Right lobe of liver (tissue), 4 donors: ENCODE results near the gene VSIG2.

Source experiments
- POLR2A ChIP-seq: fragments of 450-650 bp; IDR thresholded peaks from one replicate; pipeline ENCODE4 v1.6.1; 2017; ENCODE audit warnings: antibody characterized with exemption, mild to moderate bottlenecking
- TF ChIP-seq, protein P1 (sequence below), 4 donors: fragments of 200-600 bp in 3 of 4; fragments of 450-650 bp in 1 of 4; IDR thresholded peaks; one replicate each; pipeline versions ENCODE4 v1.5.1 to v1.8.0; 2016 to 2022; ENCODE audit warnings: antibody characterized with exemption in 4 of 4, mild to moderate bottlenecking in 2 of 4
- donor health status: DM: no; HTN: no; CAD: no.
- donor health status: DM: no; HTN: no; CAD: no.
- donor health status: DM: no; HTN: yes; CAD: no.

- TF ChIP-seq POLR2A, result no peak
- TF ChIP-seq, protein P1, sequence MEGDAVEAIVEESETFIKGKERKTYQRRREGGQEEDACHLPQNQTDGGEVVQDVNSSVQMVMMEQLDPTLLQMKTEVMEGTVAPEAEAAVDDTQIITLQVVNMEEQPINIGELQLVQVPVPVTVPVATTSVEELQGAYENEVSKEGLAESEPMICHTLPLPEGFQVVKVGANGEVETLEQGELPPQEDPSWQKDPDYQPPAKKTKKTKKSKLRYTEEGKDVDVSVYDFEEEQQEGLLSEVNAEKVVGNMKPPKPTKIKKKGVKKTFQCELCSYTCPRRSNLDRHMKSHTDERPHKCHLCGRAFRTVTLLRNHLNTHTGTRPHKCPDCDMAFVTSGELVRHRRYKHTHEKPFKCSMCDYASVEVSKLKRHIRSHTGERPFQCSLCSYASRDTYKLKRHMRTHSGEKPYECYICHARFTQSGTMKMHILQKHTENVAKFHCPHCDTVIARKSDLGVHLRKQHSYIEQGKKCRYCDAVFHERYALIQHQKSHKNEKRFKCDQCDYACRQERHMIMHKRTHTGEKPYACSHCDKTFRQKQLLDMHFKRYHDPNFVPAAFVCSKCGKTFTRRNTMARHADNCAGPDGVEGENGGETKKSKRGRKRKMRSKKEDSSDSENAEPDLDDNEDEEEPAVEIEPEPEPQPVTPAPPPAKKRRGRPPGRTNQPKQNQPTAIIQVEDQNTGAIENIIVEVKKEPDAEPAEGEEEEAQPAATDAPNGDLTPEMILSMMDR (IDR thresholded peaks at IDR 0.05), result no peak
Measured at GRCh38 chr11:124788521-124788920, 36.5 kb upstream of the VSIG2 start.
